Activated CD8-positive, alpha-beta memory T cell treated with anti-CD3 and anti-CD28 coated beads, Interleukin-2, amount 10 ng/mL, durations not matched to agents 7 days and 5 days (primary cell): ENCODE data around the gene ERN1. TPM values are rescaled to one million over a fixed set of nuclear protein-coding genes. Genes with fewer than 3 reads are reported as not detected.

Source experiments
- total RNA-seq, 2 experiments: library from RNA; stranded (reverse); gene quantifications; one replicate each; pipeline ENCODE4 v1.2.3, GENCODE V29; 2021

The ERN1 gene
- total RNA-seq, 2 experiments from 2014 or later = 21.7 to 22.9 TPM

Other genes starting within 250 kb of the ERN1 start
- not detected for gene GH2, start 248.2 kb downstream of the ERN1 start, total RNA-seq
- gene CSH1, start 233.6 kb downstream of the ERN1 start, total RNA-seq = not detected
- gene CSHL1, start 218.9 kb downstream of the ERN1 start, total RNA-seq = not detected
- not detected for gene GH1, start 211.3 kb downstream of the ERN1 start, total RNA-seq
- 10 to 100 TPM; 15.0 to 19.1 TPM for gene CD79B, start 197.8 kb downstream of the ERN1 start, total RNA-seq
- gene SCN4A, start 157.2 kb downstream of the ERN1 start, total RNA-seq = under 1 TPM in 1 of 2 experiments, not detected in 1; 0.02 TPM
- gene PRR29, start 131.8 kb downstream of the ERN1 start, total RNA-seq = 1 to 10 TPM; 1.5 to 3.3 TPM
- gene ICAM2, start 109.5 kb downstream of the ERN1 start, total RNA-seq = 10 to 100 TPM; 39.0 to 40.6 TPM
- gene TEX2, start 133.1 kb upstream of the ERN1 start, total RNA-seq = 10 to 100 TPM; 14.8 to 17.6 TPM